NCI-H146 treated with DMSO at 0.1 percent for 48 hours (cell line): ENCODE data around the gene LSM4.
"Not testable (repeated sequence)": the region's sequence is repeated elsewhere in the genome, so short reads cannot be mapped to it uniquely, and the experiment has no call there.

Experiments
- DNase-seq: peaks from one replicate; lab custom pipeline; 2025; ENCODE audit not compliant: unreplicated experiment; lab: John Stamatoyannopoulos, UW

Gene LSM4

DNA sequence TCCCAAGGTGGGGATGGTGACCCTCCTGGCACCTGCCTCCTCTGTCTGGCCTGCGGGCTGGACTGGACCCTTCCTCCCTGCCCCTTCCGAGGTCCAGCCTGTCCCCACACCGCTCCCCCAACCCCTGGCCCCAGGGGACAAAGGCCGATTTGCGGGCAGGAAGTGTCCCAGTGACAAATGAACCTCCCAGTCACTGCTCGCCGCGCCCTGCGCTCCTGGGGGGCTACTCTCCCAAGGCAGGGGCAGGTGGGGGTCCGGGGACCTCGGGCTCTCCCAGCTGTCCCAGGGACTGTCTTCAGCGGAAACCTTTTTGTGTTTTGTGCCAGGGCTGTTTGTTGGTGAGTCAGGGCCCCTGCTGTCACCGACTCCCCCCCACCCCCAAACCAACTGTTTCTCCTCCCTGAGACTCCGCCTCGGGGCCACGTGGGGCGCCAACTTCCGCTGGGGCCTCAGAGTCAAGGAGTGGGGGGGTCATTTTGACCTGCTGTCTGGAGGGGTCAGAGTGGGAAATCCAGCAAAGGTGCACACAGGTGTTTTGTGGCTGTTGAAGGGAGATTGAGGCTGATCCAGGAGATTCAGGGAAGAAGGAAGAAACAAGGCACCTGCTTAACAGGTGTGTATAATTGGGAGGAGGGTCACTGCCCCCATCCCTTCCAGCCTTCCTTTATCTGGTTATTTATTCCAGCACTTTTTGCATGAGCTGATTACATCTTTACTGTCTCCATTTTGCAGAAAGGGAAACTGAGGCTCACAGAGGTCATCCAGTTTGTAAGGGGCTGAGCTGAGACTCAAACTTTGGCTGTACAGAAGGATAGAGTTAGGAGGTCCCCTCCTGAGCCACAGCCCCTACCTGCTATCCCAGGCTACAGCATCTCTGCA is 18.4 kb upstream of the LSM4 start:
- DNase-seq = no peak

DNA sequence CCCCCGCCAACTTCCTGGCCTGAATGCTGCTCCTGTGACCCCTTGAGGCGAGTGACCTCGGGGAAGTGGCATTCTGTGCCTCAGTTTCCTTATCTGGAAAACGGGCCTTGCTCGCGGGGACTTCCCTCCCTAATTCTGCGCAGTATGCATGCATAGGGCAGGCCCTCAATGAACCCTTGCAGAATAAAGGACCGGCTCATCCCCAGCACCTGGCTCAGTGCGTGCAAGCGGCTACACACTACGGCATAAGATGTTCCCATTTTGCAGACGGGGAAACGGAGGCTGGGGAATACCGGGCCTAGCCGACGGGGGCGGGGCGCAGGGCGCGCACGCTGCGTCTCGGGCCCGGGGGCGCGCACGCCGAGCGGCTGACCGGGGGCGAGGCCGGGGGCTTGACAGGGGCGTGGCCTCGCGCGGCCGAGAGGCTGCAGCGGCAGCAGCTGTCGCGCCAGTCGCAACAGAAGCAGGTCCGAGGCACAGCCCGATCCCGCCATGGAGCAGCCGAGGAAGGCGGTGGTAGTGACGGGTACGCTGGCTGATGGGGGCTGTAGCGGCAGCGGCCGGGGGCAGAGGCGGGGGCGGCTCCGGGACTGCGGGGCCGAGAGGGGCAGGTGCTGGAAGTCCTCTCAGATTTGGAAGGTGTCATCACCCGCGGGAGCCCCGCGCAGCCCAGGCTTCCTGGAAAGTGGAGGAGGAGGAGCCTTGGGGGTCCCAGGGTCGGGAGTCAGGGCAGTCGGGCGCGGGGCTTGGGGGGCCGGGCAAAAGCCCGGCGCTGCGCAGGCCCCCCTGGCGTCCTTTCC is 17.5 kb upstream of the LSM4 start, which contains the start of gene PGPEP1:
PGPEP1 (plus strand) TSS at position 409 of the 800 bp plus-strand sequence; CDS start at position 493, 84 bp downstream.
- DNase-seq = no peak

DNA sequence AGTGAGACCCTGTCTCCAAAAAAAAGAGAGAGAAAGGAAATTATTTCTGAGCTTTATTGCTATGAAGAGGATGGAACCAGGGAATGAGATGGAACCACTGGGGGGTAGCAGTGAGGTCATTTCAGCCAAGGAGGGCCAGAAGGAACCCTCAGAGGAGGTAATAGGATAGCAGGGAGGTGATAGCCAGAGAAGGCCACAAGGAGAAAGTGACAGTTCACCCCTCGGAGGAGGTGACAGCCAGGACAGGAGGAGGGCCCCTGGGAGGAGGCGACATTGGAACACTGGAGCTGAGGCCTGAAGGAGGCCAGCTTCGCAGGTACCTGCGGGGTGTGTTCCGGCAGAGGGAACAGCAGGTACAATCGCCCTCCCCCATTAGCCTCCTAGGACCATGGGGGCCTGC is 16.8 kb upstream of the LSM4 start:
- no peak for DNase-seq

DNA sequence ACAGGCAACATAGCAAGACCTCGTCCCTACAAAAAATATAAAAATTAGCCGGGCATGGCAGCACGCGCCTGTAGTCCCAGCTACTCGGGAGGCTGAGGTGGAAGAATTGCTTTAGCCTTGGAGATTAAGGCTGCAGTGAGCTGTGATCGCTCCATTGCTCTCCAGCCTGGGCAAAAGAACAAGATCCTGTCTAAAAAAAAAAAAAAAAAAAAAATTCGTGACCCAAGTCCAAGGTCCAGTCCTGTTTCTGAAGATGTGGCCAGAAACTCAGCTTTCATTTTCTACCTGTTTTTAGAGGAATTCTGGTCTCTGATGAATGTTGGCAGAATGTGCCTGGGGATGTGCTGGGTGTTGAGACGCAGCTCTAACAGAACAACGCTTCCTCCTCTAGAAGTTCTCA is 15.7 kb upstream of the LSM4 start:
- DNase-seq = no peak

DNA sequence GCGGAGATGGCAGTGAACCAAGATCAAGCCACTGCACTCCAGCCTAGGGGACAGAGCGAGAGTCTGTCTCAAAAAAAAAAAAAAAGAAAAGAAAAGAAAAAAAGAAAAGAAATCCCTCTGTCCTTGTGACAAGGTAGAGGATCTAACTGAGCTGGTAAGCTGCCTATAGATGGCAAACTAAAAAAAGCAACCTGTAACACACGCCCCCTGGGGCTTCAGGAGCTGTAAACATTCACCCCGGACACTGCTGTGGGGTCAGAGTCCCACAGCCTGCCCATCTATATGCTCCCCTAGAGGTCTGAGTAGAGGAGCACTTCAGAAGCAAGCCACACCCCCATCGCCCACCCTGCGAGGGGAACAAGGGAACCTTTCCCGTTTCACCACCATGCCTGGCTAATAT is 13.2 kb upstream of the LSM4 start:
- no peak for DNase-seq

DNA sequence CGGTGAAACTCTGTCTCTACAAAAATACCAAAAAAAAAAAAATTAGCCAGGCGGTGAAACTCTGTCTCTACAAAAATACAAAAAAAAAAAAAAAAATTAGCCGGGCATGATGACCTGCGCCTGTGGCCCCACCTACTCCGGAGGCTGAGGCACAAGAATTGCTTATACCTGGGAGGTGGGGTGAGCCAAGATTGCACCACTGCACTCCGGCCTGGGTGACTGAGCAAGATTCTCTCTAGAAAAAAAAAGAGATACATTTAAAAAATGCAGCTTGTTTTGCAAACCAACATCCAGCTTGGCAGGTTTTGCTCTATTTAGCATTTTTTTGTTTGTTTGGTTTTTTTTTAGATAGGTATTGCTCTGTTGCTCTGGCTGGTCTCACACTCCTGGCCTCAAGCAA is 10.8 kb upstream of the LSM4 start:
- DNase-seq = no peak

DNA sequence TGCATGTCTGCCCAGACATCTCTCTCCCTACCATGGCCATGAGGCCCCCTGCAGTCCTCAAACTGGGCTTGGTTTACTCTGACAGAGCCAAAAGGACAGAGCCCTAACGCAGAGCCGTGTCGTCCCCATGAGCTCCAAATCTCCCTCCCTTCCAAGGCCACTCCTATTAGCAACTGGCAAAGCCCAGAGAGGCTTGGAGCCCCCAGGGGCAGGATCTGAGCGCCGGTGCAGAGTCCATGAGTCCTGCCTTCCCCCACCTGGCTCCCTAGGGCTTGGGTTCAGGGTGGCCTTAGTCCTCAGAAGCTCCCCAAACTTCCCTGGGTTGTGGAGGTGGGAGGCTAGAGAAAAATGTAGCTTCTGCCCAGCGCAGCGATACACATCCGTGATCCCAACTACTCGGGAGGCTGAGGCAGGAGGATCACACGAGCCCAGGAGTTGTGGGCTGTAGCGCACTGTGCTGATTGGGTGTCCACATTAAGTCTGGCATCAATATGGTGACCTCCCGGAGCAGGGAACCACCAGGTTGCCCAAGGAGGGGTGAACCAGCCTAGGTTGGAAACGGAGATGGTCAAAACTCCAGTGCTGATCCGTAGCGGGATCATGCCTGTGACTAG is 10.1 kb upstream of the LSM4 start:
- DNase-seq = no peak

DNA sequence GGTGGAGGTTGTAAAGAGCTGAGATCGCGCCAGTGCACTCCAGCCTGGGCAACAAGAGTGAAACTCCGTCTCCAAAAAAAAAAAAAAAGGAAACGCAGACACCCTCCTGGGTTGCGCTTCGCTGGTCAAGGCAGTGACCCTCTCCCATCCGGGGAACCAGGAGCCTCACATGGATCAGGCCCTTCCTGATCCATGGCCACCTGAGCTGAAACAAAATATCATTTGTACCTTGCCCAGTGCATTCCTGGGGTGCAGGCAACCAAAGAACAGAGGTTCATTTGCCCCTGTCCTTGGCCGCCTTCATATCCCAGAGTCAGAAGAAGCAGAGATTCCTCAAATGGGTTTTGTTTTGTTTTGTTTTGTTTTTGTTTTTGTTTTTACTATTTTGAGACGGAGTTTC is 8.0 kb upstream of the LSM4 start:
- no peak for DNase-seq

DNA sequence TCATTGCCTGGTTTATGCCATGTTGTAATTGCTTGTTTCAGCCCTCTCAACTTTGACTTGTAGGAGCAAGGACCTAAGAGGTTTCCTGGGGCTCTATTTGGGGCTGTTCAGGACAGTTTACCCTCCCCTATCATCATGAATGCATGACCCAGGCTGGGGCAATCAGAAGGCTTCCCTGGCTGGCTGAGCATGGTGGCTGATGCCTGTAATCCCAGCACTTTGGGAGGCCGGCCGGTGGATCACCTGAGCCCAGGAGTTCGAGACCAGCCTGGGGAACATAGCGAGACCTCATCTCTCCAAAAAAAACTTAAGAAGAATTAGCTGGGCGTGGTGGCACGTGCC is 6.1 kb upstream of the LSM4 start:
- DNase-seq = no peak

DNA sequence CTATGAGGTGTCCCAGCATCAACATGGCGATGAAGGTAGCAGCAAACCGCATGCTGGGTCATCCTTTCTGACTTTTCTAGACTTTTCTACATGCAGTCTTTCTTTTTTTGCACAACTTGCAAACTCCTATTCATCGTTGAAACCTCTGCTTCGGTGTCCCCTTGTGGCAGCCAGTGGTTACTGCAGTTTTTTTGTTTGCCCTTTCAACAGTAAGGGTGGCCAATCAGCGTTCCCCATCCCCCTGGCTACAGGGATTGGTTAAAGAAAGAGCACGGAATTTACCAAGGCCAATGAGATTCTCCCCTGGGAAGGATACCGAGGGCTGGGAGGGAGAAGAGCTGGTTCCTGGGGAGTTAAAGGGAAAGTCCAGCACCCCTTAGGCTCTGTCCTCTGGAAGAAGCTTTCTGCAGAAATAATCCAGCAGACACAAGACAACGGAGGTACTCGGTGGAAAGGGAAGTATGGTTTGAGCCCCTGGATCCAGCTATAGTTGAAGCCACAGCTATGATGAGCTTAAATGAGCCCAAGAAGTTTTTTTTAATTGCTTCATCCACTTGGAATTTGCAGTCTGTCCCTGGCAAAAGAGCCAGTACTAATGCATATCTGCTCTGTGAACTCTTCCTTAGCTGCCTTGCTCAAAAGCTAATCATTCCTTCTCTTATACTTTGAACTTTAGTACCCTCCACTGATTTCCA is 5.6 kb upstream of the LSM4 start:
- DNase-seq = peak; percentile 98

DNA sequence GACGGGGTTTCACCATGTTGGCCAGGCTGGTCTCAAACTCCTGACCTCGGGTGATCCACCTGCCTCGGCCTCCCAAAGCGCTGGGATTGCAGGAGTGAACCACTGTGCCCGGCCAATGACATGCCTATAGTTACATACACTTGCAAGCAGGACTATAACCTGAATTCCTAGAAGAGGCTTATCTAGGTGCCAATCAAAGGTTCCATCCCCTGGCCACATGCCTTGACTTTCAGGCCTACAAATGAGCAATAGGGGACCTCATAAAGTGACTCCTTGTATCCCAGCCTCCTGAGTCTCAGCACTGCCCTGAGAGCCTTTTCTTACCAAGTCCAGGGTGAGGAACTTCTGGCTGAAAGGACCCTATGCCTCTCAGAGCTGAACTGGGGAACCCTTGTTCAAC is 3.9 kb upstream of the LSM4 start:
- DNase-seq = no peak

DNA sequence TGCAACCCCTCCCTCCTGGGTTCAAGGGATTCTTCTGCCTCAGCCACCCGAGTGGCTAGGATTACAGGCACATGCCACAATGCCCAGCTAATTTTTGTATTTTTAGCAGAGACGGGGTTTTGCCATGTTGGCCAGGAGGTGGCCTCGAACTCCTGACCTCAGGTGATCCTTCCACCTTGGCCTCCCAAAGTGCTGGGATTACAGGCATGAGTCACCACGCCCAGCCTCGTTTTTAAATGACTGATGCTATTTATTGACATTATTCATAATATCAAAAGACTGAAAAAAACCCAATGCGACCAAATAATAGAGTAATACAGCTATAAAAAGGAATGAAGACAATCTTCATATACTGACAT is 1.5 kb upstream of the LSM4 start:
- not testable (repeated sequence) for DNase-seq

DNA sequence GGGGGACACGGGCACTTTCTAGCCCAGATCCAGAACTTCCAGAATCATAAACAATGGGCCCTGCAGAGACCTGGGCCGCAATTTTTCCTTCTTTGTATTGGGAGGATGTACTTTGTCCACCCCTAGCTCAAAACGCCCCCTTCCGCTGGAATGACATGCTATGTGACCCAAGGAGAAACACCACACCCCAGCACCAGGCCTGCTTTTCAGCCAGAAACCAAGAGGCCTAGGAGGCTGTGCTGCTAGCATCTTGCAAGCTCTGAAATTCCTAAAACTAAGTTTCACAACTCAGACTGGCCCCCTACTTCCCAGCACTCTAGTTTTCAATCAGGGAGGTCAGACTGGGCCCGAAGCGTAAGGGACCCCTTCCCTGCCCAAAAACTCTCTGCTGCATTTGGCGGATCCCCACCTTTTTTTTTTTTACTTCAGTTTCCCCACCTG is 538 bp downstream of the LSM4 start:
- peak; percentile 41 for DNase-seq

DNA sequence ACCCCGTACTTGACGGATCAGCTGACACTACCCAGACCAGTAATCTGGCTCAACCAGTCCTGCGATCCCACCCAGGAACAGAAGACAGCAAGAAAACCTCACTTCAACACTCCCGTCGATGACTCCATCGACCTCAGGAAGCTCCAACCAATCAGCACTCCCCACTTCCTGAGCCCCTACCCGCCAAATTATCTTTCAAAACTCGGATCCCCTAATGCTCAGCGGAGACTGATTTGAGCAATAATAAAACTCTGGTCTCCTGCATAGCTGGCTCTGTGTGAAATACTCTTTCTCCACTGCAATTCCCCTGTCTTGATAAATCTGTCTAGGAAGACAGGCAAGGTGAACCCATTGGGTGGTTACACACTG is 1.2 kb downstream of the LSM4 start:
- no peak for DNase-seq

DNA sequence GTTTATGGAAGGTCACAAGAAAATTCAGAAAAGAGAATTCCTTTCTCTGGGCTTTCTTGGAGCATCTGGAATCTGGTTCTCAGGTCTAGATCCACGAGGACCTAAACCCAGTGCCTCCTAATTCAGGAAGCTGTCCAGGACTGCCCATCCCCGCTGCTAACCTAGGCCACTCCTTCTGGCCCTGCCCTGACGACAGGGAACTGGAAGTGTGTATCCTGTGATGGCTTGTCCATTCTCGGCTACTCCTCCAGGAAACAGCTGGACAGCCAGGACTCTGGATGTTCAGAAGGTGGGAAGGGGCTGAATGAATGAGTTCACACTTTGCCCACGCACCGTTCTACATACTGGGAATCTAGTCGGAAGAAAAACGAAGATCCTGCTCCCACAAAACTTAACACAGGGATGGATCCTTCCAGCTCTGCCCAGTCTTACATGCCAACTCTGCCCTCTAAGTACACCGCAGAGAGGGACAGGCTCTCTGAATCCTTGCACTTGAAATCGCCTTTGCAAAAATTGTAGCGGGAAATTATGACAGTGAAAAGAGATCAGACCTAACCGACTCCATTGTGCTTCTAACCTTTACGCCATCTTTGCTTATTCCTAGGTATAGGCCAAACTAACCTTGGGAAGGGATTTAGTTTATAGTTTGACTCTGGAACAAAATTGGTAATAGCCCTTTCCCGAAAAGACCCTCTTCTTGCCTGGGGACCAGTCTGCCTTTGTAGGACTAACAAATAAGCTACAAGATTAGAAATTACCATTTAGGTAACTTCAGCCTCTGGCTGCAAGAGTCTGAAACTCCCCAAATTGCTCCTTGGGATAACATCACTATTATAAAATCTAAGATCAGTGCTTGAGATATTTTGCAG is 1.8 kb downstream of the LSM4 start:
- no peak for DNase-seq

DNA sequence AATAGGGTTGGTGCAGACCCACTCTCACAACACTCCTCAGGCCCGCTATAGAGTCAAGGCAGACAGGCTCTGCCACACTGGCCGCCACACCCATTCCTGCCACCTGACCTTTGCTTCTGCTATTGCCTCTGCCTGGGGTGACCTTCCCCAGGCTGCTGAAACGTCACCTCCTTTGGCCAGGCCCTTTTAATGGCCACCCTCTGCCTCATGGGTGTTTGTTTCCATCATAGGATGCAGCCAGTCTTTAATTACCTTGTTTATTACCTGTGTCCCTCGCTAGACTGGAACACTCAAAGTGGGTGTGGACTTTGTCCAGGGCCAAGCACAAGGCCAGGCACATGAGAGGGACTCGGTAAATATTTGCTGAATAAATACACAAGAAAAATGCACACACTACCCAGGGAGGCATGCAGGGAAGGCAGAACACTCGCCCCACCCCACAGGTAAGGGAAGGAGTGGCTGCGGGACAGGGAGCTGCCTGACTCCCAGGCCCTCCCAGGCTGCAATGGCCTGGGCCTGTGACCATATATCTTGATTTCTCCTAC is 3.2 kb downstream of the LSM4 start:
- no peak for DNase-seq

DNA sequence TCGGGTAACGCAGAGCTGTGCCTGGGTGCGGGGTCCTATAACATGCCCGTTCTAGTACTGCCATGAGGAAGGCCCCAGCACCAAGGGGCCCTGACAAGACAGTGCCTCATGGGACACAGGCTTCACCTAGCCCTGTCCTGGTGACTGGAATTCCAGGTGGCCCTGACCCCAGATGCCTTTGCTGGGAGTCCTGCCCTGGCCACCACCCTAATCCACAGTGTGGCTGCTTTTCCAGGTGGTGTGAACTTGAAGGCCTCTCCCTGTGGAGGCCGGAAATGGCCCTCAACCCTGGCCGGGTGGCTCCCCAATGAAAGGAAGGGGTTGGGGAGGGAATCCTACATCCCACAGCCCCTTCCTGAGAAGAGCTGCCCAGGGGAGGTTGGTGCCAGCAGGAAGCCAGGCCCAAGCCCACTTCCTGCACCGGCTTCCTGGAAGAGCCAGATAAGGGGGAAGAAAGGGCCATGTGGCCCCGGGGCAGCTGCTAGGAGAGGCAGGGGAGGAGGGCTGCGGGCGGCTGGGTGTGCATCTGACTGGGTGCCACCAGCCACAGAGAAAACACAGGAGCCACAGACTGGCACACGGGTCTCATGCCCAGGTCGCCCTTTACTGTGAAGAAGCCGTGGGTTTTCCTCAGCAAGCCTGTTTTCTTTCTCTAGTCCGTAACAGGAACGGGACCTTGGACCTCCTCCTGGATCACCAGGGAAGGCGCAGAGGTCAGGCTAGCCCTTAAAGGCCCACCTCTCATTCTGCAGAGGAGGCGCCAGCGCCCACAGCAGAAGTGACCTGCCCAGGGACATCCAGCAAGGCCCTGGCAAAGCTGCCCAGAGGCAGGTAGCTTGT is 4.7 kb downstream of the LSM4 start:
- no peak for DNase-seq

DNA sequence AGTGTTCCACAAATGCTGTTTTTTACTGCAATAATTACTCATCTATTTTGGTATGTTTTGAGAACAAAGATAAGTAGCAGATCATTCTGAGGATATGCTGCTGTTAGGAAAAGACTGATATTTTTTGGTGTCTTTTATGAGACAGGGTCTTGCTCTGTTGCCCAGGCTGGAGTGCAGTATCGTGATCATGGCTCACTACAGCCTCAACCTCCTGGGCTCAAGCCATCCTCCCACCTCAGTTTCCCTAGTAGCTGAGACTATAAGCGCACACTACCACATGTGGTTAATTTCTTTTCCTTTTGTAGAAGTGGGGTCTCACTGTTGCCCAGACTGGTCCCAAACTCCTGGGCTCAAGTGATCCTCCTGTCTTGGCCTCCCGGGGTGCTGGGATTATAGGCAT is 9.5 kb downstream of the LSM4 start:
- no peak for DNase-seq

DNA sequence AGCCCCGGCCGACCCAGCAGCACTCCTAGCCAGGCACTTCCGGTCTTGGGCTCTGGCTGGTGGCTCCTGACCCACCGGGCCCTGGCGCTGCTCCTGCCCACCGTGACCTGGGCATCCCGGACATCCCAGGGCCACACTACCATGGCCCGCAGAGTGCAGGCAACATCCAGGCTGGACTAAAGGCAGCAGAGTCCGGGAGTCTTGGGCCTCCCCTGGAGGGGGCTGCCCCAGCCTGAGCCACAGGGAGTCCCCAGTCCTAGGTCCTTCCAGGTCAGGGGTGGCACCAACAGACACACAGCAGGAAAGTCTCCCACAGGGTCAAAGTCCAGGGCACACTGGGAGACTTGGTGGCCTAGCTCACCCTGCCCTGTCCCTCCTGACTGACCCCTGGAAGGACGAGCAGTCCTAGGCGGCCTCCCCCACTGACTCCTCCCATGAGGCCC is 10.8 kb downstream of the LSM4 start:
- DNase-seq = no peak
